ENCODE data around the gene MTFP1.

Gene MTFP1

GRCh38 chr22:30432096-30432495 lies 6.5 kb downstream of the MTFP1 start:
- TF ChIP-seq CTCF (conservative IDR thresholded peaks at IDR 0.05) = no peak
- H3K27ac ChIP-seq = no peak overlapping the region

- no peak for TF ChIP-seq CTCF (conservative IDR thresholded peaks at IDR 0.05)
- H3K27ac ChIP-seq = no peak overlapping the region
Measured at GRCh38 chr22:30432520-30432919, 7.0 kb downstream of the MTFP1 start.

- H3K27ac ChIP-seq = no peak overlapping the region
- TF ChIP-seq CTCF (conservative IDR thresholded peaks at IDR 0.05) = no peak
Measured at GRCh38 chr22:30433227-30433626, 7.7 kb downstream of the MTFP1 start.

GRCh38 chr22:30433773-30434172 lies 8.2 kb downstream of the MTFP1 start:
- H3K27ac ChIP-seq = no peak overlapping the region
- TF ChIP-seq CTCF (conservative IDR thresholded peaks at IDR 0.05) = no peak

- no peak for TF ChIP-seq CTCF (conservative IDR thresholded peaks at IDR 0.05)
- no peak overlapping the region for H3K27ac ChIP-seq
Measured at GRCh38 chr22:30434843-30435242, 9.3 kb downstream of the MTFP1 start.

- H3K27ac ChIP-seq = no peak overlapping the region
- TF ChIP-seq CTCF (conservative IDR thresholded peaks at IDR 0.05) = no peak
Measured at GRCh38 chr22:30435674-30436126, 10.1 kb downstream of the MTFP1 start.

- no peak overlapping the region for H3K27ac ChIP-seq
- TF ChIP-seq CTCF (conservative IDR thresholded peaks at IDR 0.05) = no peak
Measured at GRCh38 chr22:30436196-30436595, 10.6 kb downstream of the MTFP1 start.

- H3K27ac ChIP-seq = no peak overlapping the region
- TF ChIP-seq CTCF (conservative IDR thresholded peaks at IDR 0.05) = no peak
Measured at GRCh38 chr22:30438559-30438958, 13.0 kb downstream of the MTFP1 start.

All from VCaP (cell line).